ENCODE data around the gene BARX2. TPM values are rescaled to one million over a fixed set of nuclear protein-coding genes. Genes with fewer than 3 reads are reported as not detected.

Gene BARX2
- total RNA-seq, 1 experiment from 2014 or later: 0.06 TPM

DNA sequence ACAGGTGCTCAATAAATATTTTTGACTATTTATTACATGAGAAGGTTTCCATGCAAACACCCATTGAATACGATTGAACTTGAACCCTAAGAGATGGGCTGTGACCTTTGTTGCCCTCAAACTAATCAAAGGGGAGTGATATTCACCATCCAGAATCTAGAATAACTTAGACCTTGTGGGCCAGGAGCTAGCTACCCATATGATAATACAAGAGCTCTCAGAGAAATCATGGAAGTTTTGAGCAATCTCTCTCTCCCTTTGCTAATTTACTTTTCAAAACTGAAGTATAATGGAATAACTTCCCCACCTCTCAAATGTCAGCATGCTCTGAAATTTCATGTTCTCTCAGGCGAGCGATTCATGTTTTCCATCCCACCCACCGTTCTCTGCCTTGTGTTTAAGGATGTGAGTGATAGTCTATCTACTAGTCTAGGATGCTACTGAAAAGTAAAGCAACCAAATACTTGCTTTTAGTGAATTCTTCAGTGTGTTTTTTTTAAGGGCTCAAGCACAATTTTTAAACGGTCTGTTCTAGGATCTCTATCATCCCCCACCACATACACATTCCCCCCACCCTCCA is 33.3 kb downstream of the BARX2 start:
- H3K27me3 ChIP-seq: no peaks in the 10 kb centered on the region
- DNase-seq: no peak
- no peak overlapping the region for H3K27ac ChIP-seq
- H3K4me1 ChIP-seq: peaks cover 8% of the 10 kb centered on the region
- H3K4me3 ChIP-seq: no peak overlapping the region
- no peaks in the 10 kb centered on the region for H3K36me3 ChIP-seq
- no peaks in the 10 kb centered on the region for H3K9me3 ChIP-seq (replicated peaks)

- Histone ChIP-seq H3K27ac (no peak overlapping the region), H3K4me3 (no peak overlapping the region), H3K27me3 (no peaks in the 10 kb centered on the region), H3K36me3 (no peaks in the 10 kb centered on the region), H3K4me1 (no peaks in the 10 kb centered on the region; the same call in 1 of the 2 replicates), H3K9me3 (replicated peaks) (no peaks in the 10 kb centered on the region)
- no peak for DNase-seq
Observed at GRCh38 chr11:129410395-129410960, 34.8 kb downstream of the BARX2 start.

DNA sequence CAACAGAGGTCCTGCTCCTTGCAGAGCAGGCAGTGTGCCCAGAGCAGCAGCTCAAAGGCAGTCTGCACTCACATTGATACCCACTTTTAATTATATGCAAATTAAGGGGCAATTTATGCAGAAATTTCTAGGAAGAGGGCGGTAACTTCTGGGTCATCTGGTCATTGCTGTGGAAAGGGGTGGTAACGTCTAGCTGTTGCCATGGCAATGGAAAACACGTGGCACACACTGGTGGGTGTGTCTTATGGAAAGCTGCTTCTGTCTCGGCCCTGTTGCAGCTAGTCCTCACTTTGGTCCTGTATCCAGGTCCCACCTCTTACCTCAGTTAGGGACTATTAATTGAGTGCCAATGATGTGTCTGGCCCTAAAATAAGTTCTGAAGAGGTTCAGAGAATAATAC is 36.8 kb downstream of the BARX2 start:
- H3K36me3 ChIP-seq: no peaks in the 10 kb centered on the region
- no peaks in the 10 kb centered on the region for H3K4me1 ChIP-seq
- H3K4me3 ChIP-seq: no peak overlapping the region
- H3K27me3 ChIP-seq: no peaks in the 10 kb centered on the region
- H3K9me3 ChIP-seq (replicated peaks): no peaks in the 10 kb centered on the region
- DNase-seq: no peak
- no peak overlapping the region for H3K27ac ChIP-seq

- Histone ChIP-seq H3K36me3 (no peaks in the 10 kb centered on the region), H3K9me3 (replicated peaks) (no peaks in the 10 kb centered on the region), H3K4me3 (no peak overlapping the region), H3K27ac (no peak overlapping the region), H3K4me1 (no peaks in the 10 kb centered on the region), H3K27me3 (no peaks in the 10 kb centered on the region)
- no peak for DNase-seq
Observed at GRCh38 chr11:129414144-129414872, 38.7 kb downstream of the BARX2 start.

GRCh38 chr11:129416080-129416820 is 40.6 kb downstream of the BARX2 start:
- Histone ChIP-seq H3K27me3 (no peaks in the 10 kb centered on the region), H3K36me3 (no peaks in the 10 kb centered on the region), H3K9me3 (replicated peaks) (no peaks in the 10 kb centered on the region), H3K27ac (no peak overlapping the region), H3K4me1 (no peaks in the 10 kb centered on the region), H3K4me3 (no peak overlapping the region)
- no peak for DNase-seq

DNA sequence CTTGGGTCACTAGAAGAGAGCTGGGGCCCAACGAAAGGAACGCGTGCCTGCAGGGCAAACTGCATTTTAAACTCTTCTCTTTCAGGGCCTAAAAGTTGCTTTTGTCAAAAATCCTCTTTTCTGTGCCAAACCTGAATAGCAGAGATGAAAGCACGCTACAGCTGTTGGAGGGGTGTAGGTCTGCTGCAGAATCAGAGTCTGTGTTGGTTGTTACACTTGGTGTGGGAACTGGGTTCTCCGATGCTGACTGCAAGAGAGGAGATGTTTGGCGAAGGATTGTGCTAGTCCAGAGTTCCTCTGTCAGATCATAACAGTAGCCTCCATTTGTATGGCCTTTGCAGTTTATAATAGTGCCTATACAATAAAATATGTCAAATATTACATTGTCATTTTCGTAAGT is 41.8 kb downstream of the BARX2 start:
- no peaks in the 10 kb centered on the region for H3K9me3 ChIP-seq (replicated peaks)
- H3K36me3 ChIP-seq: no peaks in the 10 kb centered on the region
- H3K4me3 ChIP-seq: no peak overlapping the region
- no peaks in the 10 kb centered on the region for H3K27me3 ChIP-seq
- H3K27ac ChIP-seq: no peak overlapping the region
- DNase-seq: no peak
- H3K4me1 ChIP-seq: no peaks in the 10 kb centered on the region

DNA sequence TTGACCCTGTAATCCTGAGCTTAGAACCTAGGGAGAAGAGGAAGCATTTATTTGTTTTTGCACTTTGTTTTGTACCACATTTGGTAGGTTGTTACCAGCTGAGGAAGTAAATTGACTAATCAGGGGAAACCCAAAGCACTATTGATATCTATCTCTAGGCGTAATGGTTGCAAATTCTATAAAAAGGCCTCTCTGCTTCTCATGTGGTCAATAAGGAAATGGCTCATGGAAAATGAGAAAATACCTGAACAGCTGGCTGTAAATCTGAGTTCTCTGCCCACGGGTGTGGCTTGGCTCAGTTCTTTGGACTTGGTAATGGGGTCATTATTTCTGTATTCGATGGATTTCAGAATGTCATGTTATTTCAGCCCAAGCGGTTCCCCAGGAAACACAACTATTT is 42.4 kb downstream of the BARX2 start:
- H3K27me3 ChIP-seq: no peaks in the 10 kb centered on the region
- no peaks in the 10 kb centered on the region for H3K4me1 ChIP-seq
- no peak overlapping the region for H3K4me3 ChIP-seq
- H3K9me3 ChIP-seq (replicated peaks): no peaks in the 10 kb centered on the region
- no peak overlapping the region for H3K27ac ChIP-seq
- no peak for DNase-seq
- H3K36me3 ChIP-seq: no peaks in the 10 kb centered on the region

GRCh38 chr11:129419386-129419785 is 43.7 kb downstream of the BARX2 start:
- no peak for DNase-seq
- H3K36me3 ChIP-seq: no peaks in the 10 kb centered on the region
- H3K4me3 ChIP-seq: no peak overlapping the region
- no peak overlapping the region for H3K27ac ChIP-seq
- no peaks in the 10 kb centered on the region for H3K9me3 ChIP-seq (replicated peaks)
- H3K27me3 ChIP-seq: no peaks in the 10 kb centered on the region
- H3K4me1 ChIP-seq: no peaks in the 10 kb centered on the region

DNA sequence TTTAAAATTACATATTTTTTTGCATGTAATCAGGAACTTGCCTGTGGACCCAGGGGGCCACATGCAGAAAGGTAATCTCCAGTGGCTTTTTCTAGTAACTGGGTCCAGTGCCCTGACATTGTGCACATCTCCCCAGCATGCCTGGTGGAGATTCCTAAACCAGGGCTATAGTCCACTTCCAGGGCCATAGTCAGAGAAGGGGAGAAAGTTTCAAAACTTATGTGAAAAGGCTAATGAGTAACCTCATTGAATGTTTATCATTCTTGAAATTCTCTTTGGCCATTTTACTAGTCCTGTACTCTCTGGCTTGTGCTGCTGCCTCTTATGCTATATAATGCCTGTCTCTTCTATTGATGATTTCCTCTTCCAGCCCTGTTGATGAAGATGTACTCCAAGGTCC is 47.8 kb downstream of the BARX2 start:
- Histone ChIP-seq H3K4me3 (no peak overlapping the region), H3K4me1 (no peaks in the 10 kb centered on the region), H3K27me3 (no peaks in the 10 kb centered on the region), H3K9me3 (replicated peaks) (no peaks in the 10 kb centered on the region), H3K27ac (no peak overlapping the region), H3K36me3 (no peaks in the 10 kb centered on the region)
- DNase-seq: no peak

- Histone ChIP-seq H3K36me3 (no peaks in the 10 kb centered on the region), H3K27ac (no peak overlapping the region), H3K4me3 (no peak overlapping the region), H3K9me3 (replicated peaks) (no peaks in the 10 kb centered on the region), H3K27me3 (no peaks in the 10 kb centered on the region), H3K4me1 (no peaks in the 10 kb centered on the region)
- peak in 1 of 2 experiments; percentile 11 for DNase-seq
Observed at GRCh38 chr11:129425214-129425613, 49.6 kb downstream of the BARX2 start.

DNA sequence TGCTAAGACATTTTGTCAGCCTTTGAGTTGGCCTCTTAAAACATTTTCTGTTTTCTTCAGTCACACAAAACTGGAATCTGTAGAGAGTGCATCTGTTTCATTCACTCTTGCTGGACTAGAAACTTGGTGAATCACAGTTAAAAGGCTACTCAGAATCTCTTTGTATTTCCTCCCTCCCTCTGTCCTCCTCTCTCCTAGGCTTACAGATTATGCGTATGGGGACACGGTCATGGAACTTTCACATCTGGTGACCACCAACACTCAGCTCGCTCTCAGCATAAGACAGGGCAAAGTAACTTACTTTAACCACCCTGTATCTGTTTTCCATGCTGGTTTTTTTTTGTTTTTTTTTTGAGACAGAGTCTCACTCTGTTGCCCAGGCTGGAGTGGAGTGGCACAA is 50.4 kb downstream of the BARX2 start:
- DNase-seq: no peak
- H3K27ac ChIP-seq: no peak overlapping the region
- H3K4me3 ChIP-seq: no peak overlapping the region
- no peaks in the 10 kb centered on the region for H3K27me3 ChIP-seq
- no peaks in the 10 kb centered on the region for H3K36me3 ChIP-seq
- no peaks in the 10 kb centered on the region for H3K9me3 ChIP-seq (replicated peaks)
- no peaks in the 10 kb centered on the region for H3K4me1 ChIP-seq

DNA sequence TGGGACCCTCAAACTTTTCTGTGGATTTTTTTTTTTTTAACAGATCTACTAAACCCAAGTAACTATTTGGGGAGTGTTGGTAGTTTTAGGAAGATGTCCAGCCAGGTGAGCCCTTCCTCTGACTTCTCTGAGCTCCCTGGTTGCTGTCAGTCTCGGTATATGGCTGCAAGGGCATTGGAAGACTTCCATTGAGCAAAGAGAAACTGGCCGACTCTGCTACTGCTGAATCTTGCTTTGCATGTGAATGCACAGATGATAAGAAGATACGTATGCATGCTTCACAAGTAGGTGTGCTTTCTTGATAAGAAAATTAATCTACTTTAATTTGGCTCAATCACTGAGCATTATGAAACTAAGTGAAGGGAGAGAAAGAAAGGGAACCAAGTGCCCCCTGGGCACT is 51.1 kb downstream of the BARX2 start:
- no peak overlapping the region for H3K27ac ChIP-seq
- H3K27me3 ChIP-seq: no peaks in the 10 kb centered on the region
- H3K36me3 ChIP-seq: no peaks in the 10 kb centered on the region
- DNase-seq: no peak
- no peak overlapping the region for H3K4me3 ChIP-seq
- no peaks in the 10 kb centered on the region for H3K4me1 ChIP-seq
- no peaks in the 10 kb centered on the region for H3K9me3 ChIP-seq (replicated peaks)

DNA sequence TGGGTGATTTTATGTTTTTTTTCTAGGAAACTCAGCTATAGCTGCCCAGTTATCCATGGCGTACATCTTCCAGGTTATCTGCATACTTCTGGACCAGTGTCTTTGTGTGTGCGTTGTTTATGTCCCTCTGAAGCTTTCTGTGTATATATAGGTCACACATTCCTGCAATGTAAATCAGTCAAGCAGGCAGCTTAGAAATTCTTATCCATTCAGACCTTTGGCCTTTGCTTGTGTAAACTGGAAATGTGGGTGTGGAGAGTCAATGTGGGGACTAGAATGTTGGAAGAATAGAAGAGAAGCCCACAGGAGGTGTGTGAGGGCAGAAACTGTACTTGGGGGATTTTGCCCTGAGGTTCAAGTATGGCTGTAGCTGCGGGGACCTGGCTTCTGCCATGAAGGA is 51.7 kb downstream of the BARX2 start:
- H3K27ac ChIP-seq: no peak overlapping the region
- H3K27me3 ChIP-seq: no peaks in the 10 kb centered on the region

DNA sequence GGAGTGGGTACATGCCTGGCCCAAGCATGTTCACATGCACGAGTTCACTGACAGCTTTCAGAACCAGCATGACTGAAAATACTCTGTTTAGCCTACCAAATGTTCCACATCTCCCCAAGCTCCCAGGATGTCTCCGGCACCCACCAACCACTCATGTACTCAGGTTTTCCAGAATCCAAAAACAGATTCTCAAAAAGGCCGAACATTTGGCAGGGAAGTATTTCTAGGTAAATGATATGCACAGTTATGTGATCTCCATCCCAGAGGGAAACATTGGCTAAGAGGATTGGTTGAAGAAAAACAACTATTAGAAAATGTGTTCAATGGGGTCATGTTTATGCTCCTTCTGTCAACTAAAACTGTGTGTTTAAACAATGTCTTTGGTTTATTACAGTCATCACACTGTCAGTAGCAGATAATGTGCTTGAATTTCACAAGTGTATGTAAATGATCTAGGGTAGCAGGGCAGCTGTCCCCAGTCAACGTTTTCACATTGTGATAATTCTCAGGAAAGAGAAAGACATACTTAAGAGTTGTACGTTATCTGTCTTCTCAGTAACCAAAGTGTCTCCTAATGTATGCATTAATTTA is 52.3 kb downstream of the BARX2 start:
- no peaks in the 10 kb centered on the region for H3K4me1 ChIP-seq
- no peak overlapping the region for H3K4me3 ChIP-seq
- H3K36me3 ChIP-seq: no peaks in the 10 kb centered on the region
- no peak for DNase-seq
- no peak overlapping the region for H3K27ac ChIP-seq
- no peaks in the 10 kb centered on the region for H3K9me3 ChIP-seq (replicated peaks)
- no peaks in the 10 kb centered on the region for H3K27me3 ChIP-seq

More for the DNA sequence above, 51.7 kb downstream of the BARX2 start:
- H3K9me3 ChIP-seq (replicated peaks): no peaks in the 10 kb centered on the region
- H3K4me3 ChIP-seq: no peak overlapping the region
- DNase-seq: no peak
- H3K36me3 ChIP-seq: no peaks in the 10 kb centered on the region
- no peaks in the 10 kb centered on the region for H3K4me1 ChIP-seq

DNA sequence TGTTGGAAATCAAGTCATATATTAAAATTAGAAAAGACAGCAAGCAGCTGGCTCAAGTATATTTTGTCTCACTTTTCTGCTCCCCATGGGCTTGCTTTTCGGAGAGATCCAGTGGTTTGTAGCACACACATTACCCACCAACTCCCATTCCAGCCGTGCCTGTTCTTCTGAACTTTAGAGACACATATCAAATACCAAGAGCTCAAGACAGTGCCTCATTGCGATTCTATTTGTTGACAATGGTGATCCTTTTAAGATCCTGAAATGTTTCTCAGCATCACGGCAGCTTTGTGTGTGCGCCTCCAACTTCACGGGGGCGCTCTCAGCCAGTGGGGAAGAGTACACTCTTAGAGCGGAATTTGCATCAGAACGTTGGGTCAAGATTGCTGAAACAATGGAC is 52.9 kb downstream of the BARX2 start:
- no peak overlapping the region for H3K27ac ChIP-seq

More for the DNA sequence above, 52.9 kb downstream of the BARX2 start:
- H3K4me3 ChIP-seq: no peak overlapping the region
- H3K4me1 ChIP-seq: no peaks in the 10 kb centered on the region
- H3K36me3 ChIP-seq: no peaks in the 10 kb centered on the region
- no peak for DNase-seq
- H3K9me3 ChIP-seq (replicated peaks): no peaks in the 10 kb centered on the region
- H3K27me3 ChIP-seq: no peaks in the 10 kb centered on the region

All from SJCRH30 (cell line).